Thoracic aorta endothelial cell (primary cell): ENCODE data around the gene PDZD7. TPM values are rescaled to one million over a fixed set of nuclear protein-coding genes. Genes with fewer than 3 reads are reported as not detected.

ENCODE experiments used
- small RNA-seq: library from RNA; depleted of rRNA; stranded (forward); fragments of <200 nt; gene quantifications from one replicate; pipeline ENCODE3, GENCODE V24; 2012
- total RNA-seq: library from RNA; depleted of rRNA; stranded (reverse); fragments of >200 nt; gene quantifications from 2 replicates; pipeline ENCODE4 v1.2.3, GENCODE V29; 2012

The PDZD7 gene
- 0.50 and 0.53 TPM in 2 replicates for total RNA-seq

GRCh38 chr10:101031128-101031795, at the start of gene PDZD7, which contains the start of gene SFXN3:
PDZD7 (minus strand) TSS chr10:101031129; CDS start chr10:101030219, 910 bp downstream.
SFXN3 (plus strand) TSS chr10:101031234; CDS start chr10:101034695, 3,461 bp downstream.

GRCh38 chr10:101061624-101062231, 30.8 kb upstream of the PDZD7 start, which contains the start of gene KAZALD1:
KAZALD1 (plus strand) TSS chr10:101061989; CDS start chr10:101062593, 604 bp downstream.

GRCh38 chr10:100999742-101000126, 31.2 kb downstream of the PDZD7 start, which contains the start of gene LZTS2:
LZTS2 (plus strand) TSS chr10:100999808; CDS start chr10:101002539, 2,731 bp downstream.

GRCh38 chr10:100986952-100987684, 43.8 kb downstream of the PDZD7 start, which contains the start of the genes MRPL43 and TWNK:
MRPL43 (minus strand) TSS chr10:100987497; CDS start chr10:100987443, 54 bp downstream.
TWNK (plus strand) TSS chr10:100987543; CDS start chr10:100988211, 668 bp downstream.

GRCh38 chr10:100969187-100970075, 61.5 kb downstream of the PDZD7 start, which contains the start of gene SEMA4G:
SEMA4G (plus strand) TSS chr10:100969504; CDS start chr10:100972913, 3,409 bp downstream.

Small RNA genes lying within 50 kb of the gene (small RNA-seq; reads per million reads assigned to genes)
- not detected for gene MIR608

Other genes starting within 250 kb of the PDZD7 start
- gene SLF2, start 118.2 kb downstream of the PDZD7 start, total RNA-seq = 39.2 and 41.2 TPM in 2 replicates
- 1.5 and 1.6 TPM in 2 replicates for gene SEMA4G, start 61.6 kb downstream of the PDZD7 start, total RNA-seq
- 45.1 and 48.6 TPM in 2 replicates for gene MRPL43, start 43.6 kb downstream of the PDZD7 start, total RNA-seq
- gene TWNK, start 43.6 kb downstream of the PDZD7 start, total RNA-seq = 7.6 and 9.2 TPM in 2 replicates
- 38.6 and 52.3 TPM in 2 replicates for gene LZTS2, start 31.3 kb downstream of the PDZD7 start, total RNA-seq
- gene SFXN3, start 105 bp upstream of the PDZD7 start, total RNA-seq = 73.4 and 84.9 TPM in 2 replicates
- gene KAZALD1, start 30.9 kb upstream of the PDZD7 start, total RNA-seq = 2.4 and 2.9 TPM in 2 replicates
- gene TLX1, start 100.2 kb upstream of the PDZD7 start, total RNA-seq = 0.40 TPM in 1 of 2 replicates, not detected in the other
- gene LBX1, start 198.3 kb upstream of the PDZD7 start, total RNA-seq = not detected in 2 replicates